ENCODE measurements around the gene TBXA2R. TPM values are rescaled to one million over a fixed set of nuclear protein-coding genes. Genes with fewer than 3 reads are reported as not detected.

The TBXA2R gene
- total RNA-seq, 1 donor from 2014 or later = 0.47 TPM

- H3K9me3 Mint-ChIP-seq = no peaks in the 10 kb centered on the region
- DNase-seq (ENCODE audit: low spot score in 2 of 2, unreplicated experiment in 2 of 2) = no peak
- no peak overlapping the region for H3K4me3 Mint-ChIP-seq
- no peaks in the 10 kb centered on the region for H3K27me3 Mint-ChIP-seq (ENCODE audit: low read depth)
- TF ChIP-seq, protein P1, sequence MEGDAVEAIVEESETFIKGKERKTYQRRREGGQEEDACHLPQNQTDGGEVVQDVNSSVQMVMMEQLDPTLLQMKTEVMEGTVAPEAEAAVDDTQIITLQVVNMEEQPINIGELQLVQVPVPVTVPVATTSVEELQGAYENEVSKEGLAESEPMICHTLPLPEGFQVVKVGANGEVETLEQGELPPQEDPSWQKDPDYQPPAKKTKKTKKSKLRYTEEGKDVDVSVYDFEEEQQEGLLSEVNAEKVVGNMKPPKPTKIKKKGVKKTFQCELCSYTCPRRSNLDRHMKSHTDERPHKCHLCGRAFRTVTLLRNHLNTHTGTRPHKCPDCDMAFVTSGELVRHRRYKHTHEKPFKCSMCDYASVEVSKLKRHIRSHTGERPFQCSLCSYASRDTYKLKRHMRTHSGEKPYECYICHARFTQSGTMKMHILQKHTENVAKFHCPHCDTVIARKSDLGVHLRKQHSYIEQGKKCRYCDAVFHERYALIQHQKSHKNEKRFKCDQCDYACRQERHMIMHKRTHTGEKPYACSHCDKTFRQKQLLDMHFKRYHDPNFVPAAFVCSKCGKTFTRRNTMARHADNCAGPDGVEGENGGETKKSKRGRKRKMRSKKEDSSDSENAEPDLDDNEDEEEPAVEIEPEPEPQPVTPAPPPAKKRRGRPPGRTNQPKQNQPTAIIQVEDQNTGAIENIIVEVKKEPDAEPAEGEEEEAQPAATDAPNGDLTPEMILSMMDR (IDR thresholded peaks at IDR 0.05; ENCODE audit: unreplicated experiment) = no peak
- no peaks in the 10 kb centered on the region for H3K36me3 Mint-ChIP-seq
- H3K27ac Mint-ChIP-seq = no peak overlapping the region
- H3K4me1 Mint-ChIP-seq = no peaks in the 10 kb centered on the region
These were observed 41.5 kb downstream of the TBXA2R start for GRCh38 chr19:3565139-3565538.

DNA sequence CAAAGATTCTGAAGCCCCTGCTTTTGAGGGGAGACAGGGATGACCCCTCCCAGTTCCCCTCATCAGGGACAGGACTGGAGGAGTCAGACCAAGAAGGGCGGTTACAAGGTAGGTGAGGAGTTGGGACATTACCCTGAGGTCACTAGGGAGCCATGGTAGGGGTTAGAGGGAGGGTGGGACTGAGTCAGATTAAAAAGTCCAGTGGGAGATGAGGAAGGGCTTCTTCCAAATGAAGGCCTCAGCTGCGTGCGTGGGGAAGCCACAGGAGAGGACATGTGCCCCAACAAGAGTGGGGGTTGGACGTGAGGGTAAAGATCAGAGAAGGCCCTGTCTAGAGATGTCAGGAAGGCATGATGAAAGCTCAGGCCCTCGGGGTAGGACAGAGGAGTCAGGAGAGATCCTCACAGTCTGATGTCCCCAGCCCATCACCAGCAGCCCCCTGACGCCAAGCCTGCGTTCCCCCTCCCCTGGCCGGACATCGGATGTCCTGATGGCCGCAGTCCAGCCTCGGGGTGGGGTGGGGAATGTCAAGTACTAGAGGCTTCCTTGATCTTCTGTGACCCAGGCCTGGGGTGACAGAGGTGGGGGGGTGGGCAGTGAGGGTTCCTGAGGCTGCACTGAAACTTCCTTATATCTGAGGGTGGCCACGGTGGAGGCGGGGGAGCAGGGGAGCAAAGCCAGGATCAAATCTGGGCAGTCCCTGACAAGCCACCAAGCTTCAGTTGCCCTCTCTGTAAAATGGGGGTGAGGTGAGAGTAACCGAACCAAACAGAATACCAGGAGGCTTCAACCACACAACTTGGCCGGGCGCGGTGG, 42.8 kb downstream of the TBXA2R start:
- TF ChIP-seq, protein P1 (IDR thresholded peaks at IDR 0.05; ENCODE audit: unreplicated experiment) = no peak
- no peak overlapping the region for H3K4me3 Mint-ChIP-seq
- no peaks in the 10 kb centered on the region for H3K27me3 Mint-ChIP-seq (ENCODE audit: low read depth)
- no peaks in the 10 kb centered on the region for H3K9me3 Mint-ChIP-seq
- H3K27ac Mint-ChIP-seq = no peak overlapping the region
- H3K4me1 Mint-ChIP-seq = no peaks in the 10 kb centered on the region
- no peaks in the 10 kb centered on the region for H3K36me3 Mint-ChIP-seq
- DNase-seq (ENCODE audit: low spot score in 2 of 2, unreplicated experiment in 2 of 2) = no peak

DNA sequence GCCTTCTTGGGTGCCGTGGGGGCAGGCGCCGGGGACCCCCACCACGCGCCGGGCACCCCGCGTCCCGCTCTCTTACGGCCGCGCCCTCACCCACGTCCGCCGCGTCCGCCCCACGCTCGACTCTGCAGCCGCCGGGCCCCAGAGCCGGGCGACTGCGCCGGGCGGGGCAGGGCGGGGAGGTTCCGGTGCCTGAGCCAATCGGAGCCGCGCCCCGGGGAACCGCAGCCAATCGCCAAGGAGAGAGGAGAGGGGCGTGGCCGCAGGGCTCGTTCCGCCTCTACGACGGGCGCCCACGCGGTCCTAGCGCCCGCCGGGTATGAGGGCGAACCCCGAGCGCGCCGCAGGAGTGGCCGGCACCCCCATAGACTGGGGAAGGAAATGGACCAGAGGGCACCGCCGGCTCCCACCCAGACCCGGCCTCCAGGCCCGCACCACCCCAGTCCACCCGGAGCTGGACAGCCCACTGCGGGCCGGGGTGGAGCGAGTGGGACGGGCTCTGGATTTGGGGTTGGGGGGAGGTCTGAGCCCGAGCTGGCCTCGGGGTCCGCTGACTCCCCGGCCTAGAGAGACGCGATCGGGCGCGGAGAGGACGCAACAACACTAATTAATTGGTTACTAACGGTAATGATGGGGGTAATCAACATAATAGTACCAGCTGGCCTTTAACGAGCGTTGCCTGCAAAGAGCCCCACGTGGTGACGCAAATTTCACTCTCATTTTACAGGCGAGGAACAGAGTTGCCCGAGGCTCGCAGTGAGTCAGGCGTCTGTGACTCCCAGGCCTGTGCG, 49.0 kb downstream of the TBXA2R start, which contains the start of gene MFSD12:
Gene MFSD12, minus strand, starts transcription at position 126 of the 788 bp plus-strand sequence. CDS start 183 bp downstream, outside the sequence.
- no peaks in the 10 kb centered on the region for H3K36me3 Mint-ChIP-seq
- H3K27ac Mint-ChIP-seq = peak within 1 kb of the TSS; percentile 67
- TF ChIP-seq, protein P1 (IDR thresholded peaks at IDR 0.05; ENCODE audit: unreplicated experiment) = no peak
- peak within 1 kb of the TSS; percentile 84 for H3K4me3 Mint-ChIP-seq
- peak; percentile 90 to 95 for DNase-seq (ENCODE audit: low spot score in 2 of 2, unreplicated experiment in 2 of 2)
- H3K4me1 Mint-ChIP-seq = peaks cover 18% of the 10 kb centered on the region
- H3K27me3 Mint-ChIP-seq (ENCODE audit: low read depth) = no peaks in the 10 kb centered on the region
- H3K9me3 Mint-ChIP-seq = no peaks in the 10 kb centered on the region

GRCh38 chr19:3556978-3557460, 49.7 kb downstream of the TBXA2R start:
- Mint-ChIP-seq H3K27me3 (ENCODE audit: low read depth) (no peaks in the 10 kb centered on the region), H3K9me3 (no peaks in the 10 kb centered on the region), H3K36me3 (no peaks in the 10 kb centered on the region), H3K27ac (peak overlapping the region; percentile 66), H3K4me3 (peak overlapping the region; percentile 84), H3K4me1 (peaks cover 18% of the 10 kb centered on the region)
- peak in 1 of 2 experiments; percentile 57 for DNase-seq (ENCODE audit: low spot score in 2 of 2, unreplicated experiment in 2 of 2)
- TF ChIP-seq, protein P1 (IDR thresholded peaks at IDR 0.05; ENCODE audit: unreplicated experiment) = no peak

DNA sequence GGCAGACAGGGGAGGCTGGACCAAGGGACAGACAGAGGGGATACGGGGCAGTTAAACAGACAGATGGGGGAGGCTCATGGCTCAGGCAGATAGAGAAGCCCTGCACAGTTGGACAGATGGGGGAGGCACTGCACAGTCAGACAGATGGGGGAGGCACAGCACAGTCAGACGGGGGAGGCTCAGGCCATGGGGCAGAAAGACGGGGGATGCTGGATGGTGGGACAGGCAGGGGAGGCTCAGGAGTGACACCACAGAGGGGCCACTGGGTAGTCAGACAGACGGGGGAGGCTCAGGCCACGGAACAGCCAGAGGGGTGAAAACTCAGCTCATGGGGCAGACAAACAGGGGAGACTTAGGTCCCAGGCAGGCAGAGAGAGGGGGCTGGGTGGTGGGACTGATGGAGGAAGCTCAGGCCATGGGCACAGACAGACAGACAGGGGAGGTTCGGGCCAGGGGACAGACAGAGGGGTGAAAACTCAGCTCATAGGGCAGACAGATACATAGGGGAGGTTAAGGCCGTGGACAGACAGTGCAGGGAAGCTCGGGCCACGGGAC, 50.2 kb downstream of the TBXA2R start:
- Mint-ChIP-seq H3K36me3 (no peaks in the 10 kb centered on the region), H3K4me1 (peaks cover 18% of the 10 kb centered on the region), H3K27ac (peak overlapping the region; percentile 66), H3K4me3 (peak overlapping the region; percentile 84), H3K9me3 (no peaks in the 10 kb centered on the region), H3K27me3 (ENCODE audit: low read depth) (no peaks in the 10 kb centered on the region)
- TF ChIP-seq, protein P1 (IDR thresholded peaks at IDR 0.05; ENCODE audit: unreplicated experiment) = no peak
- no peak for DNase-seq (ENCODE audit: low spot score in 2 of 2, unreplicated experiment in 2 of 2)

Measured in mesothelial cell of epicardium (in vitro differentiated cells).